AG09309 (cell line): ENCODE results near the gene DOK4.

Experiments
- DNase-seq: peaks from one replicate; pipeline ENCODE4 v3.0.0-alpha.2; 2010; ENCODE audit warnings: low read depth
- H3K4me3 ChIP-seq: 2 replicates; pipeline ENCODE4 v1.5.1; 2011; ENCODE audit warnings: mild to moderate bottlenecking, low read depth, low read length, moderate library complexity; ENCODE audit not compliant: control insufficient read depth
- CTCF ChIP-seq: IDR thresholded peaks from 2 replicates; pipeline ENCODE4 v1.5.1; 2011; ENCODE audit warnings: mild to moderate bottlenecking, low read depth, low read length, inconsistent platforms; ENCODE audit not compliant: insufficient read depth, control insufficient read depth; ENCODE audit errors: missing control alignments

The DOK4 gene

GRCh38 chr16:57473176-57473840 is 13.0 kb downstream of the DOK4 start:
- H3K4me3 ChIP-seq = no peak overlapping the region
- TF ChIP-seq CTCF = no peak
- no peak for DNase-seq

DNA sequence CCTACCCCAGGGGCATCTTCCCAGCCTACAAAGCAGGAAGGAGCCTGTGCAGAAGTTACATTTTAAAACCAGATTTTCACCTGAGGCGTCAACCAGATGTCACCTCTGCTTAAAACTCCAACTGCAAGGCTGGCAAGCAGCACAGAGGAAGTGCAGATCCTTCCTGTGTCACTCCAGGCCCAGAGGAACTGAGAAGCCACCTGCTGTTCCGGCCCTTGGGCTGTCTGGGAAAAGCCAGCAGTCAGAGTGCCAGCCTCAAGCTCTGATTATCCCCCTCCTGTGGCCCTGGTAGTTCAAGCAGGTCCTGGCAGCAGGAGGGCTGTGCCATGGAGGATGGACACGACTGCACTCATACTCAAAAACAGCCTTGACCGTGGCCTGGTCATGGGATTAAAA is 13.6 kb downstream of the DOK4 start:
- TF ChIP-seq CTCF = no peak

GRCh38 chr16:57471852-57472664 is 14.2 kb downstream of the DOK4 start:
- no peak overlapping the region for H3K4me3 ChIP-seq
- no peak for DNase-seq
- TF ChIP-seq CTCF = no peak

More for the DNA sequence above, 13.6 kb downstream of the DOK4 start:
- H3K4me3 ChIP-seq = no peak overlapping the region
- no peak for DNase-seq

DNA sequence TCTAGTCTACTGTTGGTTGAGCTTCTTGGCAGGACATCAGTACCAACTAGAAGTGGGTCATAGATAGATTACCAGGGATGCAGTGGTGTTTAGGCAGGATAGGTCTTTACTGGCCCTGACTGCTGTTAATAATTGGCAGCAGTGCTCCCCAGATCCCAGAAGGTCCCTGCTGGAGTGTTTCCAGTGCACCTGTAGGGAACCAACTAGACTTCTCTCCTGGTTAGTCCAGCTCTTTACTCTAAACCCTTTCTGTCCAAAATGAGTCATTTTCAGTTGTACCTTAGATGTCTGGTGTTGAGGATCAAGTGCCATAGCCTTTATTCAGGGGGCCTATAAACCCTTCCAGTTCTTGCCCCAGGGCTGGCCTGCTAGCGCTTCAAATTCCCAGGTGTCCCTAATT is 15.1 kb downstream of the DOK4 start:
- H3K4me3 ChIP-seq = no peak overlapping the region
- DNase-seq = no peak
- no peak for TF ChIP-seq CTCF

DNA sequence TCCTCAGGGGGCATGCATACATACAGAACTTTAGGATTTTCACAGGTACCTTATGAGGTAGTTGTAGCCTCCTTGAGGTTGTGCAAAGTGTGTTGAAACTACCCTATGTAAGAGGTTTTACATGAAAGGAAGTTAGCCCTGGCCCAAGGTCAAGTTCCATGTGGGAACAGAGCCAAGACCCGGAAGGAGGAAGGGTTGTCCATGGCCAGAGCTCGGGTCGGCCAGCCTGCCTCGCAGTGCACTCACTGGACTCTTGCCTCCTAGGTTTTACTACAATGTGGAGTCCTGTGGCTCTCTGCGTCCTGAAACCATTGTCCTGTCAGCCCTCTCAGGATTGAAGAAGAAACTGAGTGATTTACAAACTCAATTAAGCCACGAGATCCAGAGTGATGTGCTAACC is 15.6 kb downstream of the DOK4 start:
- H3K4me3 ChIP-seq = no peak overlapping the region
- no peak for TF ChIP-seq CTCF
- DNase-seq = no peak

- H3K4me3 ChIP-seq = no peak overlapping the region
- no peak for DNase-seq
- TF ChIP-seq CTCF = no peak
These were observed 16.3 kb downstream of the DOK4 start for GRCh38 chr16:57469917-57470470.
